Chondrocyte (in vitro differentiated cells): ENCODE measurements around the gene TRAPPC10. TPM values are rescaled to one million over a fixed set of nuclear protein-coding genes. Genes with fewer than 3 reads are reported as not detected.

Experiments used
- DNase-seq: peaks from one replicate; pipeline ENCODE4 v3.0.0; 2021; ENCODE audit warnings: mixed read lengths, low spot score
- H3K27ac Mint-ChIP-seq: one replicate; pipeline ENCODE4 v1.8.0; 2021; ENCODE audit warnings: mild to moderate bottlenecking, moderate library complexity, mixed read lengths; ENCODE audit not compliant: unreplicated experiment
- H3K27me3 Mint-ChIP-seq: 2 replicates; pipeline ENCODE4 v1.8.0; 2021; ENCODE audit warnings: low read depth, mixed read lengths
- H3K36me3 Mint-ChIP-seq: 2 replicates; pipeline ENCODE4 v1.8.0; 2021; ENCODE audit warnings: low read depth, mixed read lengths
- H3K4me1 Mint-ChIP-seq: 2 replicates; pipeline ENCODE4 v1.8.0; 2021; ENCODE audit warnings: low read depth, mild to moderate bottlenecking, mixed read lengths
- H3K4me3 Mint-ChIP-seq: one replicate; pipeline ENCODE4 v1.8.0; 2021; ENCODE audit warnings: mild to moderate bottlenecking, moderate library complexity, mixed read lengths; ENCODE audit not compliant: unreplicated experiment
- H3K9me3 Mint-ChIP-seq: 2 replicates; pipeline ENCODE4 v1.8.0; 2021; ENCODE audit warnings: low read depth, mixed read lengths
- total RNA-seq: library from RNA; stranded (reverse); gene quantifications from 3 replicates; pipeline ENCODE4 v1.2.1, GENCODE V29; 2021
- TF ChIP-seq, protein P1 (sequence below): fragments of 200-600 bp; sonication (generic); IDR thresholded peaks from 2 replicates; pipeline ENCODE4 v1.5.0; 2021; ENCODE audit warnings: antibody characterized with exemption, mild to moderate bottlenecking, moderate library complexity

The TRAPPC10 gene
- total RNA-seq, 1 donor from 2014 or later = 31.0 TPM

DNA sequence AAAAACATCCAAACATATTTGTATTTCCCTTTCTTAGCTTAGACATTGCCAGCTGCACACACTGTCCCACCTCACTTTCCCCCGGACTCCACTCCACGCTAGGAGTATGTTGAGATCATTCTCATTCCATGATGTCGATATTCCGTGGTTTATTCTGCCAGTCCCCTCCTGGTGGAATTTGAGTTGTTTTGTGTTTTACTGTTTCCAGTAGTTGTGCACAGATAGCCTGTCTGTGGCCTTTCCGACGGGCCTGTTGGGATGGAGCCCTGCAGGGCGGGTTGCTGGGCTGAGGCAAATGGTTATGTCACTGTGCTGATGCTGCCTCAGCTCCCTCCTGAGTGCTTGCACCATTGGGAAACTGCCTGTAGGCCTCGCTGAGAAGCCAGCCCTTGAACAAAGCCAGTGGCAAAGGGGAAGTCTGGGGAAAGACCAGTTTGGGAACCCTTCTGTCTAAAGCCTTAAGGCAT, 12.8 kb downstream of the TRAPPC10 start:
- Mint-ChIP-seq H3K27ac (peak overlapping the region; percentile 94), H3K9me3 (no peaks in the 10 kb centered on the region), H3K36me3 (no peaks in the 10 kb centered on the region), H3K4me3 (no peak overlapping the region), H3K27me3 (no peaks in the 10 kb centered on the region), H3K4me1 (peaks cover 47% of the 10 kb centered on the region)
- TF ChIP-seq, protein P1, sequence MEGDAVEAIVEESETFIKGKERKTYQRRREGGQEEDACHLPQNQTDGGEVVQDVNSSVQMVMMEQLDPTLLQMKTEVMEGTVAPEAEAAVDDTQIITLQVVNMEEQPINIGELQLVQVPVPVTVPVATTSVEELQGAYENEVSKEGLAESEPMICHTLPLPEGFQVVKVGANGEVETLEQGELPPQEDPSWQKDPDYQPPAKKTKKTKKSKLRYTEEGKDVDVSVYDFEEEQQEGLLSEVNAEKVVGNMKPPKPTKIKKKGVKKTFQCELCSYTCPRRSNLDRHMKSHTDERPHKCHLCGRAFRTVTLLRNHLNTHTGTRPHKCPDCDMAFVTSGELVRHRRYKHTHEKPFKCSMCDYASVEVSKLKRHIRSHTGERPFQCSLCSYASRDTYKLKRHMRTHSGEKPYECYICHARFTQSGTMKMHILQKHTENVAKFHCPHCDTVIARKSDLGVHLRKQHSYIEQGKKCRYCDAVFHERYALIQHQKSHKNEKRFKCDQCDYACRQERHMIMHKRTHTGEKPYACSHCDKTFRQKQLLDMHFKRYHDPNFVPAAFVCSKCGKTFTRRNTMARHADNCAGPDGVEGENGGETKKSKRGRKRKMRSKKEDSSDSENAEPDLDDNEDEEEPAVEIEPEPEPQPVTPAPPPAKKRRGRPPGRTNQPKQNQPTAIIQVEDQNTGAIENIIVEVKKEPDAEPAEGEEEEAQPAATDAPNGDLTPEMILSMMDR = no peak
- no peak for DNase-seq

DNA sequence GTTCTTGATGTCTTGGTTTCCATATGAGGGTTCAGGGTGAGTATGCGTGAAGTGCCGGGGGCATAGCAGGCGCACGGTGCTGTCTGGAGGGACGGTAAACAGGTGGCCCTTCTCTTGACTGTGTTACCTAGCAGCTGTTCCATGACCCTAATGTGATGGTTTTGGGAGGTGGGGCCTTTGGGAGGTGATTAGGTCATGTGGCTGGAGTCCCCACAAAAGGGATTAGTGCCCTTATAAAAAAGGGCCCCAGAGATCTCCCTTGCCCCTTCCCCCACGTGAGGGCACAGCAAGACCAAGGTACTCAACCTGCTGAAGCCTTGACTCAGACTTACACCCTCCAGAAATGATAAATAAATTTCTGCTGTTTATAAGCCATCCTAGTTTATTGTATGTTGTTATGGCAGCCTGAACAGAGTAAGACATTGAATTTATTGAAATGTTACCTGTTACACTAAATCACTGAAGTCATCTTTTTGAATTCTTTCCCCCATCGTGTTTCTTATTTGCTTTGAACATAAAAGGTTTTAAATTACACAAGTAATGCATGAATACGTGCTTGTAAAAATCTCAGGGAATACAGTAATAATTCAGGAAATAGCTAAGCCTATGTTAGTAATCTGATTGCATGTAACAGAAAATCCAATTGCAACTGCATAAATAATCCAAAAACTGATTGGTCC, 15.6 kb downstream of the TRAPPC10 start:
- DNase-seq = no peak
- Mint-ChIP-seq H3K27me3 (no peaks in the 10 kb centered on the region), H3K27ac (peak overlapping the region; percentile 39)

DNA sequence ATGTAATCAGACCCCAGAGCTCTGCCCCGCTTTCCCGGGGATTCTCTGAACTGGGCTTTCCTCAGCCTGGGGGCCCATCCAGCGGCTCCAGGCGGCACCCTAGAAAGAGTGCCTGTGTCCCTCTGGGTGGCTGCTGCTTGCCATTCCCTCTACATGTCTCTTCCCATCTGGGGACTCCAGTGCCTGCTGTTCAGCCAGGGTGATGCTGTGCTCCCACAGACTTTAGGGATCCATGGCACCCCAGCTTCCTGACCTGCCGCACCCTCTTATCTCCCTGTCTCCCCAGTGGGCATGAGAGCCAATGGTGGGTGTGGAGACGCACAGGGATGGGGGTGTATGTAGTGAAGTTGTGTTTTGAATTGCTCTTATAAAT, 16.2 kb downstream of the TRAPPC10 start:
- Mint-ChIP-seq H3K27ac (no peak overlapping the region), H3K4me3 (no peak overlapping the region), H3K9me3 (no peaks in the 10 kb centered on the region), H3K27me3 (no peaks in the 10 kb centered on the region), H3K36me3 (peaks cover 2% of the 10 kb centered on the region), H3K4me1 (peaks cover 38% of the 10 kb centered on the region)
- DNase-seq = no peak
- TF ChIP-seq, protein P1 = no peak

More for the DNA sequence above, 15.6 kb downstream of the TRAPPC10 start:
- TF ChIP-seq, protein P1 = no peak
- Mint-ChIP-seq H3K4me3 (no peak overlapping the region), H3K36me3 (no peaks in the 10 kb centered on the region), H3K4me1 (peaks cover 39% of the 10 kb centered on the region), H3K9me3 (no peaks in the 10 kb centered on the region)

DNA sequence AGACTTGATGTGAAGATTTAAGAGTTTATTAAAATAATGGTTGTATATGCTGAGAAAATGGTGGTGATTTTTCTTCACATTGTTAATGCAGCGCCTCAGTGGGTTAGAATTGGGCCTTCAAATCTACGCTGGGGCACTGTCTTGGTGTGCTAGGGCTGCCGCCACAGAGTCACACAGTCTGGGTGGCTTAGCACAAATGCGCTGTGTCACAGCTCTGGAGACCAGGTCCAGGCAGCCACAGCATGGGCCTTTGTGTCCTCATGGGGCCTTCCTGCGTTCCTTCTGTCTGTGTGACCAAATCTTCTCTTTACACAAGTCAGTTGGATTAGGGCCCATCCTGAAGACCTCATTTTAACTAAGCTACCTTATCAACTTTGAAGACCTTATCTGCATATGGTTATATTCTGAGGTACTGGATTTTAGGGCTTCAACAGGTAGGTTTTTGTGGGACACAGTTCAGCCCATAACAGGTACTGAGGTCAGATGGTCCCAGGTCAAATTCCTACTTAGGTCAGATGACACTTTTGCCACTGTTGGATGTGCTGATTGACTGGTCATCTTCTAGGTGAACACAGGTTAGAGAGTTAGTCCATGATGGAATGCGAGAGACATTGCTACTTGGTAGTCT, 17.5 kb downstream of the TRAPPC10 start:
- H3K36me3 Mint-ChIP-seq = peaks cover 10% of the 10 kb centered on the region
- no peaks in the 10 kb centered on the region for H3K27me3 Mint-ChIP-seq
- TF ChIP-seq, protein P1 = no peak
- no peak overlapping the region for H3K27ac Mint-ChIP-seq
- no peaks in the 10 kb centered on the region for H3K9me3 Mint-ChIP-seq
- H3K4me3 Mint-ChIP-seq = no peak overlapping the region
- peaks cover 32% of the 10 kb centered on the region for H3K4me1 Mint-ChIP-seq
- DNase-seq = no peak

DNA sequence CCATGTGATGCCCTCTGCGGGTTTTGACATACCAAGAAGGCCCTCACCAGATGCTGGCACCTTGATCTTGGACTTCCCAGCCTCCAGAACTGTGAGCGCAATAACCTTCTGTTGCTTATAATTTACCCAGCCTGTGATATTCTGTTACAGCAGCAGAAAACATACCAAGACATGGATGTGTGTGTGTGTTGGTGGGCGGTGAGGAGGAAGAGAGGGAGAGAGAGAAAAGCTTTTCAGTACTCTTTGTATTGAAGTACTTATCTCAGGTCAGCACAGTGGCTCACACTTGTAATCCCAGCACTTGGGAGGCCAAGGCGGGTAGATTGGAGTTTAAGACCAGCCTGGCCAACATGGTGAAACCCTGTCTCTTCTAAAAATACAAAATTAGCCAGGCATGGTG, 23.1 kb downstream of the TRAPPC10 start:
- H3K27me3 Mint-ChIP-seq = no peaks in the 10 kb centered on the region
- no peak overlapping the region for H3K27ac Mint-ChIP-seq
- no peak overlapping the region for H3K4me3 Mint-ChIP-seq
- no peaks in the 10 kb centered on the region for H3K9me3 Mint-ChIP-seq
- H3K36me3 Mint-ChIP-seq = peaks cover 28% of the 10 kb centered on the region
- DNase-seq = no peak
- no peaks in the 10 kb centered on the region for H3K4me1 Mint-ChIP-seq
- TF ChIP-seq, protein P1 = no peak
